ENCODE measurements around the gene C3orf20. TPM values are rescaled to one million over a fixed set of nuclear protein-coding genes. Genes with fewer than 3 reads are reported as not detected.
"Not testable (repeated sequence)": the region's sequence is repeated elsewhere in the genome, so short reads cannot be mapped to it uniquely, and the experiment has no call there.

The C3orf20 gene
- total RNA-seq, 1 experiment from 2014 or later = not detected

DNA sequence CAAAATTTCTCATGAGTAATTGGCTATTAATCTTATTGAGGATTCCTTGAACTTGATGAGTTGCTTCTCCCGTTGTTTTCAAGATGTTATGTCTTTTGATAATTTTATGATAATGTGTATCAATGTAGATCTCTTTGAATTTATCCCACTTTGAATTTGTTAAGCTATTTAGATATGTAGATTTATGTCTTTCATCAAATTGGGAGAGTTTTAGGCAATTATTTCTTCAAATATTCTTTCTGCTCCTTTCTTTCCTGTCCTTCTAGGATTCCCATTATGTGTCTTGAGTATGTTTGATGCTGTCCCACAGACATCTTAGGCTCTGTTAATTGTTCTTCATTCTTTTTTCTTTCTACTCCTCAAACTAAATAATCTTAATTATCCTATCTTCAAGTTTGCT, 75.7 kb downstream of the C3orf20 start:
- POLR2A ChIA-PET = interaction anchor here (0.6 kb wide), 1 partner anchor 178 kb away, joined by 3 read pairs; no protein-coding TSS in a partner anchor
- H3K27ac Mint-ChIP-seq (ENCODE audit: low read depth, unreplicated experiment) = no peak overlapping the region
- TF ChIP-seq, protein P1, sequence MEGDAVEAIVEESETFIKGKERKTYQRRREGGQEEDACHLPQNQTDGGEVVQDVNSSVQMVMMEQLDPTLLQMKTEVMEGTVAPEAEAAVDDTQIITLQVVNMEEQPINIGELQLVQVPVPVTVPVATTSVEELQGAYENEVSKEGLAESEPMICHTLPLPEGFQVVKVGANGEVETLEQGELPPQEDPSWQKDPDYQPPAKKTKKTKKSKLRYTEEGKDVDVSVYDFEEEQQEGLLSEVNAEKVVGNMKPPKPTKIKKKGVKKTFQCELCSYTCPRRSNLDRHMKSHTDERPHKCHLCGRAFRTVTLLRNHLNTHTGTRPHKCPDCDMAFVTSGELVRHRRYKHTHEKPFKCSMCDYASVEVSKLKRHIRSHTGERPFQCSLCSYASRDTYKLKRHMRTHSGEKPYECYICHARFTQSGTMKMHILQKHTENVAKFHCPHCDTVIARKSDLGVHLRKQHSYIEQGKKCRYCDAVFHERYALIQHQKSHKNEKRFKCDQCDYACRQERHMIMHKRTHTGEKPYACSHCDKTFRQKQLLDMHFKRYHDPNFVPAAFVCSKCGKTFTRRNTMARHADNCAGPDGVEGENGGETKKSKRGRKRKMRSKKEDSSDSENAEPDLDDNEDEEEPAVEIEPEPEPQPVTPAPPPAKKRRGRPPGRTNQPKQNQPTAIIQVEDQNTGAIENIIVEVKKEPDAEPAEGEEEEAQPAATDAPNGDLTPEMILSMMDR (IDR thresholded peaks at IDR 0.05; ENCODE audit: unreplicated experiment) = no peak
- peaks cover 57% of the 10 kb centered on the region for H3K27me3 Mint-ChIP-seq (ENCODE audit: insufficient read depth, unreplicated experiment)
- no peaks in the 10 kb centered on the region for H3K4me1 Mint-ChIP-seq (ENCODE audit: insufficient read depth, unreplicated experiment)
- peaks cover 11% of the 10 kb centered on the region for H3K9me3 Mint-ChIP-seq (ENCODE audit: unreplicated experiment)
- H3K36me3 Mint-ChIP-seq (ENCODE audit: insufficient read depth, unreplicated experiment) = no peaks in the 10 kb centered on the region
- CTCF ChIA-PET = no interaction called here
- no TSS peak for BruUV-seq (replicated peaks)
- H3K4me3 Mint-ChIP-seq (ENCODE audit: unreplicated experiment) = no peak overlapping the region
- intact Hi-C loops (cut with micrococcal nuclease) = no loop called here
- no peak for DNase-seq (ENCODE audit: unreplicated experiment)

- Mint-ChIP-seq H3K27me3 (ENCODE audit: insufficient read depth, unreplicated experiment) (peaks cover 34% of the 10 kb centered on the region), H3K9me3 (ENCODE audit: unreplicated experiment) (peaks cover 11% of the 10 kb centered on the region)
- BruUV-seq (replicated peaks); H3K27ac Mint-ChIP-seq (ENCODE audit: low read depth, unreplicated experiment); H3K4me3 Mint-ChIP-seq (ENCODE audit: unreplicated experiment); CTCF ChIA-PET; H3K4me1 Mint-ChIP-seq (ENCODE audit: insufficient read depth, unreplicated experiment); DNase-seq (ENCODE audit: unreplicated experiment); H3K36me3 Mint-ChIP-seq (ENCODE audit: insufficient read depth, unreplicated experiment); intact Hi-C loops (cut with micrococcal nuclease); POLR2A ChIA-PET: not testable (repeated sequence)
Observed at GRCh38 chr3:14752979-14753378, 78.0 kb downstream of the C3orf20 start.

DNA sequence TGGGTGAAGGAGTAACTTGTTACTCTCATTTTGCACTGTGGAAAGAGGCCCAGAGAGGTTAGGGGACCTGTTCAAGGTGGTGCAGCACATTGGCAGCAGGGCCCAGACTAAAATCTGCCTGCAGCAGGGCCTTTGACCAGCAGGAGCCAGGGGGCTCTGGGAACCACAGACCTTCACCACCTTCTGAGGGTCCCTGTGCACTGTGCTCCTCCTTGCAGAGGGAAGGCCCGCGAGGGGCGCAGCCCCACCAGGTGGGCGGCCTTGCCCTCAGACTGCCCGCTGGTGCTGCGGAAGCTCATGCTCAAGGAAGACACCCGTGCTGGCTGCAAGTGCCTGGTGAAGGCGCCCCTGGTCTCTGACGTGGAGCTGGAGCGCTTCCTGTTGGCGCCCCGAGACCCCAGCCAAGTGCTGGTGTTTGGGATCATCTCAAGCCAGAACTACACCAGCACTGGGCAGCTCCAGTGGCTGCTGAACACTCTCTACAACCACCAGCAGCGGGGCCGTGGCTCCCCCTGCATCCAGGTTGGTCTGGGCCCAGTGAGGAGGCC, 82.3 kb downstream of the C3orf20 start:
- no peaks in the 10 kb centered on the region for H3K36me3 Mint-ChIP-seq (ENCODE audit: insufficient read depth, unreplicated experiment)
- no peak overlapping the region for H3K4me3 Mint-ChIP-seq (ENCODE audit: unreplicated experiment)
- ChIA-PET CTCF (no interaction called here), POLR2A (no interaction called here)
- H3K9me3 Mint-ChIP-seq (ENCODE audit: unreplicated experiment) = no peaks in the 10 kb centered on the region
- no peak for DNase-seq (ENCODE audit: unreplicated experiment)
- TF ChIP-seq, protein P1 (IDR thresholded peaks at IDR 0.05; ENCODE audit: unreplicated experiment) = no peak
- H3K27ac Mint-ChIP-seq (ENCODE audit: low read depth, unreplicated experiment) = no peak overlapping the region
- intact Hi-C loops (cut with micrococcal nuclease) = no loop called here
- H3K27me3 Mint-ChIP-seq (ENCODE audit: insufficient read depth, unreplicated experiment) = no peaks in the 10 kb centered on the region
- H3K4me1 Mint-ChIP-seq (ENCODE audit: insufficient read depth, unreplicated experiment) = no peaks in the 10 kb centered on the region
- BruUV-seq (replicated peaks) = no TSS peak

DNA sequence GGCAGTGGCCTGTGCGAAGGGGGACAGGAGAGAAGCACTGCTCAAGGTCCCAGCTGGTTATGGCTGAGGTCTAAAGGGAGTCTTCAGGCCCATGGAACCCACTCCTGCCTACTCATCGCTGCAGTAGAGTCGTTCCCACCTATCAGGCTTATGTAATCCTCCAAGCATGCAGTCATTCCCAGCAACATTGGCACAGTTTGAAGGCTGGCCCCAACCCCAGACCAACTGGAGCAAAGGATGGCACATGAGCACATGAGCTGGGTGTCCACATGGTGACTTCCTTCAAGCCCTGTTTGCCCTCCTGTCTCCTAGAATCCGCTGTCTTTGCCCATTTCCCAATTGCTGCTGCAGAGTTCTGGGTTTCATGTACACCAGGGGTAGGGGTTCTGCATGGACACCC, 83.4 kb downstream of the C3orf20 start:
- ChIA-PET POLR2A (no interaction called here), CTCF (no interaction called here)
- Mint-ChIP-seq H3K4me1 (ENCODE audit: insufficient read depth, unreplicated experiment) (no peaks in the 10 kb centered on the region), H3K27ac (ENCODE audit: low read depth, unreplicated experiment) (no peak overlapping the region), H3K27me3 (ENCODE audit: insufficient read depth, unreplicated experiment) (no peaks in the 10 kb centered on the region), H3K9me3 (ENCODE audit: unreplicated experiment) (no peaks in the 10 kb centered on the region), H3K4me3 (ENCODE audit: unreplicated experiment) (no peak overlapping the region), H3K36me3 (ENCODE audit: insufficient read depth, unreplicated experiment) (no peaks in the 10 kb centered on the region)
- intact Hi-C loops (cut with micrococcal nuclease) = no loop called here
- TF ChIP-seq, protein P1 (IDR thresholded peaks at IDR 0.05; ENCODE audit: unreplicated experiment) = no peak
- BruUV-seq (replicated peaks) = no TSS peak
- no peak for DNase-seq (ENCODE audit: unreplicated experiment)

DNA sequence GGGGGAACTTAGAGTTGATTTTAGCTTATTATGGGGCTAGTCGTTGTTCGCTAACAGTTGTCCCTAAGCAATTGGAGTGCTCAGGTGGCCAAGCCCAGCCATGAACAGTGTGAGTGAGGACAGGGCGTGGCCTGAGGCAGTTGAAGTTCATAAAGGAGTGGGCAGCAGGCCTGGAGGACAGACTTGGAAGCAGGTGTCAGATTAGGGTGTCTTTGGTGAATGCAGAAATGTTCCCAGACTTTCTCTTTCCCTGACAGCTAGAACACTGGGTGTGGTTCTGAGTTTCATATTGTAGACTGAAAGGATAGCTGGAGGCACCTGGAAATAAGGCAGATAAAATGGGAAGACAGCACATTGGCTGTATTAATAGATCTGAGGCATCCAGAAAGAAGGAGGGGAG, 84.0 kb downstream of the C3orf20 start:
- no TSS peak for BruUV-seq (replicated peaks)
- POLR2A ChIA-PET = no interaction called here
- Mint-ChIP-seq H3K4me1 (ENCODE audit: insufficient read depth, unreplicated experiment) (no peaks in the 10 kb centered on the region), H3K4me3 (ENCODE audit: unreplicated experiment) (no peak overlapping the region), H3K27ac (ENCODE audit: low read depth, unreplicated experiment) (no peak overlapping the region), H3K9me3 (ENCODE audit: unreplicated experiment) (no peaks in the 10 kb centered on the region), H3K27me3 (ENCODE audit: insufficient read depth, unreplicated experiment) (no peaks in the 10 kb centered on the region), H3K36me3 (ENCODE audit: insufficient read depth, unreplicated experiment) (no peaks in the 10 kb centered on the region)
- DNase-seq (ENCODE audit: unreplicated experiment) = no peak
- TF ChIP-seq, protein P1 (IDR thresholded peaks at IDR 0.05; ENCODE audit: unreplicated experiment) = no peak
- CTCF ChIA-PET = no interaction called here
- intact Hi-C loops (cut with micrococcal nuclease) = no loop called here

Data from MCF 10A (cell line).